H1 (cell line): Measurements from ENCODE around the gene KLHL29. TPM values are rescaled to one million over a fixed set of nuclear protein-coding genes. Genes with fewer than 3 reads are reported as not detected.

Source experiments
- KDM1A ChIP-seq: fragments of 200-600, 300-600 bp; sonication (generic); IDR thresholded peaks from 2 replicates; pipeline ENCODE4 v1.7.1; 2016; ENCODE audit warnings: mild to moderate bottlenecking, low read length, borderline replicate concordance
- RAD21 ChIP-seq, 2 experiments: IDR thresholded peaks in 1 of 2; conservative IDR thresholded peaks in 1 of 2; 2 replicates each; pipeline ENCODE4 v1.6.1; 2011; ENCODE audit warnings: low read depth in 2 of 2, low read length in 2 of 2, improper control_type of control experiment in 1 of 2, inconsistent platforms in 1 of 2, mild to moderate bottlenecking in 1 of 2, moderate library complexity in 1 of 2
- TAF7 ChIP-seq: optimal IDR thresholded peaks from 2 replicates; pipeline ENCODE3; 2011; ENCODE audit warnings: low read depth, mild to moderate bottlenecking, inconsistent platforms, low read length, moderate library complexity, borderline replicate concordance
- polyA plus RNA-seq, 7 experiments: library from polyadenylated mRNA; depleted of rRNA in 3 of 7; stranded (reverse) in 5 of 7; unstranded in 2 of 7; fragments of >200 nt in 5 of 7; fragments of 200-250 nt in 2 of 7; gene quantifications; 1 replicate in 5 of 7; 2 replicates in 1 of 7; 4 replicates in 1 of 7; pipeline versions ENCODE4 v1.2.1 to v1.2.3, GENCODE V29; 2011 to 2013; ENCODE audit warnings: missing spikeins in 2 of 7, mixed read lengths in 2 of 7
- total RNA-seq: library from RNA; stranded (reverse); fragmentation: NEBNext Ultra II Directional; extraction: Animal tissue kit (Norgen Biotek cat#: 25700); gene quantifications from 2 replicates; pipeline ENCODE4 v1.2.1, GENCODE V29; 2021
- TF ChIP-seq, protein P1 (sequence below): fragments of 300-600 bp; sonication (generic); IDR thresholded peaks from 2 replicates; pipeline ENCODE4 v1.7.1; 2012; ENCODE audit warnings: low read length, moderate library complexity, mild to moderate bottlenecking, inconsistent platforms; ENCODE audit not compliant: insufficient replicate concordance

The KLHL29 gene
- total and polyA plus RNA-seq, 2 of the 8 experiments (the other 6 are each of a cell fraction or from before 2014, with no cell fraction given), result 1.1 to 4.7 TPM

DNA sequence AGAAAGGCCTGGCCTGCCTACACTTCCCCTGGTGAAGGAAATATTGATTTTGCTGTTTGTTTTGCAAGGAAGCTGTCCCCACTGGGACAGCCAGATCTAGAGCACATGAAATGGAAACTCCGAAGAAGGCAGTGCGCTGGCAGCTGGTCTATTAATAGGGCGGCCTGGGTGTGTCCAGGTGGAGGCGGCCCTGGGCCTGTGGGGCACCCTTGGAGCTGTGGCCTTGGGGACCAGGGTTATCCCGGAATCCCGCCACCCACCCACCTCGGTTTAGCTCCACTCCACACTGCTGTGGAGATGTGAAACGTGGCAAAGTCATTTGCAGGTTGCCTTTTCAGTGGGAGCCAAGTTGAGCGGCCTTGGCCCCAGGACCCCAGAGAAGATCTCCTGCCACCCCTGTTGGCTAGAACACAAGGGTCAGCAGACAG, 204.3 kb downstream of the KLHL29 start (continued):
- TF ChIP-seq, protein P1, sequence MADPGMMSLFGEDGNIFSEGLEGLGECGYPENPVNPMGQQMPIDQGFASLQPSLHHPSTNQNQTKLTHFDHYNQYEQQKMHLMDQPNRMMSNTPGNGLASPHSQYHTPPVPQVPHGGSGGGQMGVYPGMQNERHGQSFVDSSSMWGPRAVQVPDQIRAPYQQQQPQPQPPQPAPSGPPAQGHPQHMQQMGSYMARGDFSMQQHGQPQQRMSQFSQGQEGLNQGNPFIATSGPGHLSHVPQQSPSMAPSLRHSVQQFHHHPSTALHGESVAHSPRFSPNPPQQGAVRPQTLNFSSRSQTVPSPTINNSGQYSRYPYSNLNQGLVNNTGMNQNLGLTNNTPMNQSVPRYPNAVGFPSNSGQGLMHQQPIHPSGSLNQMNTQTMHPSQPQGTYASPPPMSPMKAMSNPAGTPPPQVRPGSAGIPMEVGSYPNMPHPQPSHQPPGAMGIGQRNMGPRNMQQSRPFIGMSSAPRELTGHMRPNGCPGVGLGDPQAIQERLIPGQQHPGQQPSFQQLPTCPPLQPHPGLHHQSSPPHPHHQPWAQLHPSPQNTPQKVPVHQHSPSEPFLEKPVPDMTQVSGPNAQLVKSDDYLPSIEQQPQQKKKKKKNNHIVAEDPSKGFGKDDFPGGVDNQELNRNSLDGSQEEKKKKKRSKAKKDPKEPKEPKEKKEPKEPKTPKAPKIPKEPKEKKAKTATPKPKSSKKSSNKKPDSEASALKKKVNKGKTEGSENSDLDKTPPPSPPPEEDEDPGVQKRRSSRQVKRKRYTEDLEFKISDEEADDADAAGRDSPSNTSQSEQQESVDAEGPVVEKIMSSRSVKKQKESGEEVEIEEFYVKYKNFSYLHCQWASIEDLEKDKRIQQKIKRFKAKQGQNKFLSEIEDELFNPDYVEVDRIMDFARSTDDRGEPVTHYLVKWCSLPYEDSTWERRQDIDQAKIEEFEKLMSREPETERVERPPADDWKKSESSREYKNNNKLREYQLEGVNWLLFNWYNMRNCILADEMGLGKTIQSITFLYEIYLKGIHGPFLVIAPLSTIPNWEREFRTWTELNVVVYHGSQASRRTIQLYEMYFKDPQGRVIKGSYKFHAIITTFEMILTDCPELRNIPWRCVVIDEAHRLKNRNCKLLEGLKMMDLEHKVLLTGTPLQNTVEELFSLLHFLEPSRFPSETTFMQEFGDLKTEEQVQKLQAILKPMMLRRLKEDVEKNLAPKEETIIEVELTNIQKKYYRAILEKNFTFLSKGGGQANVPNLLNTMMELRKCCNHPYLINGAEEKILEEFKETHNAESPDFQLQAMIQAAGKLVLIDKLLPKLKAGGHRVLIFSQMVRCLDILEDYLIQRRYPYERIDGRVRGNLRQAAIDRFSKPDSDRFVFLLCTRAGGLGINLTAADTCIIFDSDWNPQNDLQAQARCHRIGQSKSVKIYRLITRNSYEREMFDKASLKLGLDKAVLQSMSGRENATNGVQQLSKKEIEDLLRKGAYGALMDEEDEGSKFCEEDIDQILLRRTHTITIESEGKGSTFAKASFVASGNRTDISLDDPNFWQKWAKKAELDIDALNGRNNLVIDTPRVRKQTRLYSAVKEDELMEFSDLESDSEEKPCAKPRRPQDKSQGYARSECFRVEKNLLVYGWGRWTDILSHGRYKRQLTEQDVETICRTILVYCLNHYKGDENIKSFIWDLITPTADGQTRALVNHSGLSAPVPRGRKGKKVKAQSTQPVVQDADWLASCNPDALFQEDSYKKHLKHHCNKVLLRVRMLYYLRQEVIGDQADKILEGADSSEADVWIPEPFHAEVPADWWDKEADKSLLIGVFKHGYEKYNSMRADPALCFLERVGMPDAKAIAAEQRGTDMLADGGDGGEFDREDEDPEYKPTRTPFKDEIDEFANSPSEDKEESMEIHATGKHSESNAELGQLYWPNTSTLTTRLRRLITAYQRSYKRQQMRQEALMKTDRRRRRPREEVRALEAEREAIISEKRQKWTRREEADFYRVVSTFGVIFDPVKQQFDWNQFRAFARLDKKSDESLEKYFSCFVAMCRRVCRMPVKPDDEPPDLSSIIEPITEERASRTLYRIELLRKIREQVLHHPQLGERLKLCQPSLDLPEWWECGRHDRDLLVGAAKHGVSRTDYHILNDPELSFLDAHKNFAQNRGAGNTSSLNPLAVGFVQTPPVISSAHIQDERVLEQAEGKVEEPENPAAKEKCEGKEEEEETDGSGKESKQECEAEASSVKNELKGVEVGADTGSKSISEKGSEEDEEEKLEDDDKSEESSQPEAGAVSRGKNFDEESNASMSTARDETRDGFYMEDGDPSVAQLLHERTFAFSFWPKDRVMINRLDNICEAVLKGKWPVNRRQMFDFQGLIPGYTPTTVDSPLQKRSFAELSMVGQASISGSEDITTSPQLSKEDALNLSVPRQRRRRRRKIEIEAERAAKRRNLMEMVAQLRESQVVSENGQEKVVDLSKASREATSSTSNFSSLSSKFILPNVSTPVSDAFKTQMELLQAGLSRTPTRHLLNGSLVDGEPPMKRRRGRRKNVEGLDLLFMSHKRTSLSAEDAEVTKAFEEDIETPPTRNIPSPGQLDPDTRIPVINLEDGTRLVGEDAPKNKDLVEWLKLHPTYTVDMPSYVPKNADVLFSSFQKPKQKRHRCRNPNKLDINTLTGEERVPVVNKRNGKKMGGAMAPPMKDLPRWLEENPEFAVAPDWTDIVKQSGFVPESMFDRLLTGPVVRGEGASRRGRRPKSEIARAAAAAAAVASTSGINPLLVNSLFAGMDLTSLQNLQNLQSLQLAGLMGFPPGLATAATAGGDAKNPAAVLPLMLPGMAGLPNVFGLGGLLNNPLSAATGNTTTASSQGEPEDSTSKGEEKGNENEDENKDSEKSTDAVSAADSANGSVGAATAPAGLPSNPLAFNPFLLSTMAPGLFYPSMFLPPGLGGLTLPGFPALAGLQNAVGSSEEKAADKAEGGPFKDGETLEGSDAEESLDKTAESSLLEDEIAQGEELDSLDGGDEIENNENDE, result no peak
- TF ChIP-seq TAF7 (no peak), KDM1A (no peak), RAD21 (IDR thresholded peaks at IDR 0.05 in 1 of 2, conservative IDR thresholded peaks at IDR 0.05 in 1 of 2; ENCODE audit: low read depth in 2 of 2, low read length in 2 of 2) (no peak)
- TF ChIP-seq, all 59 proteins: peak for 0
